Measurements from ENCODE around the gene JADE2. TPM values are rescaled to one million over a fixed set of nuclear protein-coding genes. Genes with fewer than 3 reads are reported as not detected.

The JADE2 gene
- total RNA-seq, 2 donors from 2014 or later, result 28.0 to 41.0 TPM

DNA sequence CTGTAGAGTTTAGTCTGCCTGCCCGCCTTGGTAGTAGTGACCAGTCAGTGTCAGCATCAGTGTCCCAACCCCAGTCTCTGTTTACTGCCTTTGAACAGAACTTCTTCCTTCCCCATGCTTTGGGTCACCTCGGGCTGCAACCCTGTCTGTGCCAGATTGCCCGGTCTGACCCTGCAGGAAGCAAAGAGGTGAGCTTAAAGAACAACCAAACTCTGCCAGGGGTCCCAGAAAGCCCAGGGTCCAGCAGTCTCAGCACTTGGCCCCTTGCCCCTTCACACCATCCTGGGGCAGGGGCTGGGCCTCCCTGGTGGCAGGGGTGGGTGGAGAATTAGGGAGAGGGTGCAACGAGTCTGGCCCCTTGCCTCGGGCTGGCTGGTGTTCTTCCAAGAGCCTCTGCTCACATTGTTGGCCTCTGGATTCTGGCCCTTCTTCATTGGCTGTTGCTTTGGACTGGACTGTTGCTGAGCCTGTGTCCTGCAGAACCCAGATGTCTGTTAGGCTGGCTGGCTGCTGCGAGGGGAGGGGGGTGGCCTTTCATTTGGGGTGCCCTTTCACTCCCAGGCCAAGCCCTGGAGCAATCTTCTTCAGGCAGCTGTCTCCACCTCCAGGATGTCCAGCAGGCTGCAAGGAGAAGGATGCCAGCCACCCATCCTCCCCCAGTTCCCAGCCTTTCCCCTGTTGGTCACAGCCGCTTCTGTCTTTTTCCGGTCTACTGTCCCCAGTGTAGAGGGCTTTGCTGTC is 55.9 kb downstream of the JADE2 start:
- Histone ChIP-seq H3K9me3 (no peaks in the 10 kb centered on the region), H3K4me3 (no peak overlapping the region), H3K27ac (no peak overlapping the region), H3K27me3 (no peaks in the 10 kb centered on the region), H3K36me3 (replicated peaks in 1 of 2; ENCODE audit: insufficient read depth in 1 of 2, low read depth in 2 of 2) (peaks cover 9 to 15% of the 10 kb centered on the region in 2 donors), H3K4me1 (peaks cover 12% of the 10 kb centered on the region)
- 68 to 77% methylated on average over 6 to 8 of the region's 8 CpGs for WGBS, 2 donors
- DNase-seq, result peak in 1 of 4 donors; percentile 12
- intact Hi-C loops (cut with DNase I), result no loop called here
- no peak for TF ChIP-seq POLR2A (IDR thresholded peaks at IDR 0.05)
- TF ChIP-seq, protein P1, sequence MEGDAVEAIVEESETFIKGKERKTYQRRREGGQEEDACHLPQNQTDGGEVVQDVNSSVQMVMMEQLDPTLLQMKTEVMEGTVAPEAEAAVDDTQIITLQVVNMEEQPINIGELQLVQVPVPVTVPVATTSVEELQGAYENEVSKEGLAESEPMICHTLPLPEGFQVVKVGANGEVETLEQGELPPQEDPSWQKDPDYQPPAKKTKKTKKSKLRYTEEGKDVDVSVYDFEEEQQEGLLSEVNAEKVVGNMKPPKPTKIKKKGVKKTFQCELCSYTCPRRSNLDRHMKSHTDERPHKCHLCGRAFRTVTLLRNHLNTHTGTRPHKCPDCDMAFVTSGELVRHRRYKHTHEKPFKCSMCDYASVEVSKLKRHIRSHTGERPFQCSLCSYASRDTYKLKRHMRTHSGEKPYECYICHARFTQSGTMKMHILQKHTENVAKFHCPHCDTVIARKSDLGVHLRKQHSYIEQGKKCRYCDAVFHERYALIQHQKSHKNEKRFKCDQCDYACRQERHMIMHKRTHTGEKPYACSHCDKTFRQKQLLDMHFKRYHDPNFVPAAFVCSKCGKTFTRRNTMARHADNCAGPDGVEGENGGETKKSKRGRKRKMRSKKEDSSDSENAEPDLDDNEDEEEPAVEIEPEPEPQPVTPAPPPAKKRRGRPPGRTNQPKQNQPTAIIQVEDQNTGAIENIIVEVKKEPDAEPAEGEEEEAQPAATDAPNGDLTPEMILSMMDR (IDR thresholded peaks at IDR 0.05), result no peak
- no peak for ATAC-seq

GRCh38 chr5:134582281-134582680 is 56.8 kb downstream of the JADE2 start:
- Histone ChIP-seq H3K27me3 (no peaks in the 10 kb centered on the region), H3K9me3 (no peaks in the 10 kb centered on the region), H3K36me3 (replicated peaks in 1 of 2; ENCODE audit: insufficient read depth in 1 of 2, low read depth in 2 of 2) (peaks cover 9 to 15% of the 10 kb centered on the region in 2 donors), H3K4me3 (no peak overlapping the region), H3K27ac (no peak overlapping the region), H3K4me1 (peaks cover 9% of the 10 kb centered on the region)
- DNase-seq (no peak), ATAC-seq (no peak)
- TF ChIP-seq, protein P1 (IDR thresholded peaks at IDR 0.05), result no peak
- TF ChIP-seq POLR2A (IDR thresholded peaks at IDR 0.05), result no peak
- intact Hi-C loops (cut with DNase I), result no loop called here
- 85 to 93% methylated on average over 5 of the region's 5 CpGs for WGBS, 2 donors

GRCh38 chr5:134582941-134583340 is 57.5 kb downstream of the JADE2 start:
- intact Hi-C loops (cut with DNase I), result no loop called here
- TF ChIP-seq, protein P1 (IDR thresholded peaks at IDR 0.05), result no peak
- TF ChIP-seq POLR2A (IDR thresholded peaks at IDR 0.05), result no peak
- Histone ChIP-seq H3K4me3 (no peak overlapping the region), H3K9me3 (no peaks in the 10 kb centered on the region), H3K36me3 (replicated peaks in 1 of 2; ENCODE audit: insufficient read depth in 1 of 2, low read depth in 2 of 2) (peaks cover 9 to 15% of the 10 kb centered on the region in 2 donors), H3K4me1 (peaks cover 6% of the 10 kb centered on the region), H3K27ac (no peak overlapping the region), H3K27me3 (no peaks in the 10 kb centered on the region)
- 87 to 88% methylated on average over 10 of the region's 10 CpGs for WGBS, 2 donors
- ATAC-seq (no peak), DNase-seq (no peak)

DNA sequence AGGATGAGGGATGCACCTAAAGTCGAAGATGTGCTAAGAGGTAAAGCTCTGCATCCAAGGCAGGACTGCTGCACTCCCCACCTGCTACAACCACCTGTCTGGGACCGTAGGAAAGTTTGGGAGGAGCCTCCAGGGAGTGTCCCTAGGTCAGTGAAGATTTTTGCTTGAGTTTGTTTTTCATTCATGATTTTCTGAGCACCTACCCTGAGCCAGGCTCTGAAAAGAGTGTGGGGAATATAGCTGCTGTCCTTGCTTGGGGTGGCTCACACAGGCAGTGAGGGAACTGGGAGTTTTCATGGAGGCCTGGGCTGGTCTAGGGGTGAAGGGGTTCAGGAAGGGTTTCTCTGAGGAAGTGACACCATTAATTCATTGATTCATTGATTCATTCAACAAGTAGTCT is 58.3 kb downstream of the JADE2 start:
- ATAC-seq (no peak), DNase-seq (no peak)
- Histone ChIP-seq H3K27me3 (no peaks in the 10 kb centered on the region), H3K36me3 (replicated peaks in 1 of 2; ENCODE audit: insufficient read depth in 1 of 2, low read depth in 2 of 2) (peaks cover 9 to 10% of the 10 kb centered on the region in 2 donors), H3K4me1 (peaks cover 6% of the 10 kb centered on the region), H3K27ac (no peak overlapping the region), H3K4me3 (no peak overlapping the region), H3K9me3 (no peaks in the 10 kb centered on the region)
- WGBS, 2 donors, result 36 to 78% methylated on average over 2 of the region's 2 CpGs
- intact Hi-C loops (cut with DNase I), result no loop called here
- no peak for TF ChIP-seq POLR2A (IDR thresholded peaks at IDR 0.05)
- TF ChIP-seq, protein P1 (IDR thresholded peaks at IDR 0.05), result no peak

GRCh38 chr5:134584662-134585061 is 59.2 kb downstream of the JADE2 start:
- ATAC-seq (no peak), DNase-seq (no peak)
- intact Hi-C loops (cut with DNase I), result no loop called here
- WGBS, 2 donors, result 51 to 100% methylated on average over 1 to 3 of the region's 3 CpGs
- TF ChIP-seq, protein P1 (IDR thresholded peaks at IDR 0.05), result no peak
- TF ChIP-seq POLR2A (IDR thresholded peaks at IDR 0.05), result no peak
- no peaks in the 10 kb centered on the region for H3K27me3 ChIP-seq
- H3K4me3 ChIP-seq, result no peak overlapping the region
- no peaks in the 10 kb centered on the region for H3K9me3 ChIP-seq
- peaks cover 2 to 3% of the 10 kb centered on the region in 2 donors for H3K36me3 ChIP-seq (replicated peaks in 1 of 2; ENCODE audit: insufficient read depth in 1 of 2, low read depth in 2 of 2)
- H3K27ac ChIP-seq, result no peak overlapping the region
- peaks cover 6% of the 10 kb centered on the region for H3K4me1 ChIP-seq
